GM19025 (cell line): ENCODE data around the gene MRFAP1.
"Not testable (repeated sequence)": the region's sequence is repeated elsewhere in the genome, so short reads cannot be mapped to it uniquely, and the experiment has no call there.

Source experiments
- ATAC-seq: cut with Tn5 transposase; IDR thresholded peaks from one replicate; pipeline ENCODE4 v1.9.1; 2021; ENCODE audit warnings: mild to moderate bottlenecking, low read depth, moderate library complexity; ENCODE audit not compliant: unreplicated experiment

MRFAP1 gene

GRCh38 chr4:6609415-6610079 is 30.9 kb upstream of the MRFAP1 start:
- ATAC-seq: no peak

- ATAC-seq: no peak
Measured at GRCh38 chr4:6610856-6611430, 29.5 kb upstream of the MRFAP1 start.

GRCh38 chr4:6612961-6613675 is 27.4 kb upstream of the MRFAP1 start:
- ATAC-seq: no peak

- ATAC-seq: no peak
Measured at GRCh38 chr4:6613676-6614651, 26.5 kb upstream of the MRFAP1 start.

GRCh38 chr4:6614701-6615230 is 25.7 kb upstream of the MRFAP1 start:
- ATAC-seq: no peak

- no peak for ATAC-seq
Measured at GRCh38 chr4:6616087-6616995, 24.1 kb upstream of the MRFAP1 start.

- no peak for ATAC-seq
Measured at GRCh38 chr4:6617246-6617645, 23.2 kb upstream of the MRFAP1 start.

- no peak for ATAC-seq
Measured at GRCh38 chr4:6618386-6619115, 21.9 kb upstream of the MRFAP1 start.

- ATAC-seq: no peak
Measured at GRCh38 chr4:6619116-6619465, 21.4 kb upstream of the MRFAP1 start.

GRCh38 chr4:6619466-6620255 is 20.8 kb upstream of the MRFAP1 start:
- no peak for ATAC-seq

GRCh38 chr4:6620296-6620695 is 20.2 kb upstream of the MRFAP1 start:
- ATAC-seq: no peak

- no peak for ATAC-seq
Measured at GRCh38 chr4:6620891-6621555, 19.5 kb upstream of the MRFAP1 start.

- no peak for ATAC-seq
Measured at GRCh38 chr4:6621556-6621927, 18.9 kb upstream of the MRFAP1 start.

- no peak for ATAC-seq
Measured at GRCh38 chr4:6622744-6623143, 17.7 kb upstream of the MRFAP1 start.

GRCh38 chr4:6625256-6625655 is 15.2 kb upstream of the MRFAP1 start:
- ATAC-seq: no peak

- no peak for ATAC-seq
Measured at GRCh38 chr4:6626066-6626465, 14.4 kb upstream of the MRFAP1 start.

- no peak for ATAC-seq
Measured at GRCh38 chr4:6627832-6628231, 12.7 kb upstream of the MRFAP1 start.

- not testable (repeated sequence) for ATAC-seq
Measured at GRCh38 chr4:6628484-6628883, 12.0 kb upstream of the MRFAP1 start.
